Ovary (tissue), 3 donors: ENCODE measurements around the gene SLMAP.

Source experiments
- POLR2A ChIP-seq: fragments of 450-650 bp; IDR thresholded peaks from one replicate; pipeline ENCODE4 v1.6.1; 2017; ENCODE audit warnings: antibody characterized with exemption, mild to moderate bottlenecking, moderate library complexity
- TF ChIP-seq, protein P1 (sequence below), 3 donors: fragments of 450-650 bp in 2 of 3; fragments of 200-600 bp in 1 of 3; IDR thresholded peaks; one replicate each; pipeline versions ENCODE4 v1.5.1 to v1.8.0; 2016 to 2022; ENCODE audit warnings: antibody characterized with exemption in 3 of 3, mild to moderate bottlenecking in 1 of 3
- donor health status: DM: no; HTN: no; CAD: no.

GRCh38 chr3:57788624-57789018 lies 32.5 kb downstream of the SLMAP start:
- TF ChIP-seq, protein P1, sequence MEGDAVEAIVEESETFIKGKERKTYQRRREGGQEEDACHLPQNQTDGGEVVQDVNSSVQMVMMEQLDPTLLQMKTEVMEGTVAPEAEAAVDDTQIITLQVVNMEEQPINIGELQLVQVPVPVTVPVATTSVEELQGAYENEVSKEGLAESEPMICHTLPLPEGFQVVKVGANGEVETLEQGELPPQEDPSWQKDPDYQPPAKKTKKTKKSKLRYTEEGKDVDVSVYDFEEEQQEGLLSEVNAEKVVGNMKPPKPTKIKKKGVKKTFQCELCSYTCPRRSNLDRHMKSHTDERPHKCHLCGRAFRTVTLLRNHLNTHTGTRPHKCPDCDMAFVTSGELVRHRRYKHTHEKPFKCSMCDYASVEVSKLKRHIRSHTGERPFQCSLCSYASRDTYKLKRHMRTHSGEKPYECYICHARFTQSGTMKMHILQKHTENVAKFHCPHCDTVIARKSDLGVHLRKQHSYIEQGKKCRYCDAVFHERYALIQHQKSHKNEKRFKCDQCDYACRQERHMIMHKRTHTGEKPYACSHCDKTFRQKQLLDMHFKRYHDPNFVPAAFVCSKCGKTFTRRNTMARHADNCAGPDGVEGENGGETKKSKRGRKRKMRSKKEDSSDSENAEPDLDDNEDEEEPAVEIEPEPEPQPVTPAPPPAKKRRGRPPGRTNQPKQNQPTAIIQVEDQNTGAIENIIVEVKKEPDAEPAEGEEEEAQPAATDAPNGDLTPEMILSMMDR (IDR thresholded peaks at IDR 0.05): no peak
- TF ChIP-seq POLR2A: no peak
